ENCODE measurements around the gene IMPG2.

DNA sequence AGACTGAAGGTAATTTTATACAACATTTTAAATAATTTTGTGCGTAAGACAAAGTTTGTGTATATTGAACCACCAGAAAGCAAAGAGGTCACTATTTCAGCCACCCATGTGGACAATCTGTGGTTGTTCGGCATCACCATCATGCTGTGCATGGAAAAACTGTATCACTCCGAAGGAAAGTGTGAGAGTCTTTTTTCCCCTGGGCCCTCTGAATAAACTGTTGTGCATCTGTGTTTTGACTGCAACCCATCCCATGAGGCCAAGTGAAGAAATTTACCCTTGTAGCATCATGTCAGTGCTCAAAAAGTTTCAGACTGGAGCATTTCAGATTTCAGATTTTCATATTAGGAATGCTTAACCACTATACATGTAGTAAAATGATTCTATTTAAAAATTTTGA, 85.3 kb downstream of the IMPG2 start:
- TF ChIP-seq, protein P1, sequence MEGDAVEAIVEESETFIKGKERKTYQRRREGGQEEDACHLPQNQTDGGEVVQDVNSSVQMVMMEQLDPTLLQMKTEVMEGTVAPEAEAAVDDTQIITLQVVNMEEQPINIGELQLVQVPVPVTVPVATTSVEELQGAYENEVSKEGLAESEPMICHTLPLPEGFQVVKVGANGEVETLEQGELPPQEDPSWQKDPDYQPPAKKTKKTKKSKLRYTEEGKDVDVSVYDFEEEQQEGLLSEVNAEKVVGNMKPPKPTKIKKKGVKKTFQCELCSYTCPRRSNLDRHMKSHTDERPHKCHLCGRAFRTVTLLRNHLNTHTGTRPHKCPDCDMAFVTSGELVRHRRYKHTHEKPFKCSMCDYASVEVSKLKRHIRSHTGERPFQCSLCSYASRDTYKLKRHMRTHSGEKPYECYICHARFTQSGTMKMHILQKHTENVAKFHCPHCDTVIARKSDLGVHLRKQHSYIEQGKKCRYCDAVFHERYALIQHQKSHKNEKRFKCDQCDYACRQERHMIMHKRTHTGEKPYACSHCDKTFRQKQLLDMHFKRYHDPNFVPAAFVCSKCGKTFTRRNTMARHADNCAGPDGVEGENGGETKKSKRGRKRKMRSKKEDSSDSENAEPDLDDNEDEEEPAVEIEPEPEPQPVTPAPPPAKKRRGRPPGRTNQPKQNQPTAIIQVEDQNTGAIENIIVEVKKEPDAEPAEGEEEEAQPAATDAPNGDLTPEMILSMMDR (conservative IDR thresholded peaks at IDR 0.05; ENCODE audit: low read depth, low read length): no peak
- TF ChIP-seq EZH2 (IDR thresholded peaks at IDR 0.05; ENCODE audit: low read length, unreplicated experiment) (no peak), EZH2phosphoT487 (IDR thresholded peaks at IDR 0.05; ENCODE audit: borderline replicate concordance, low read length) (no peak)
